K562 (cell line): ENCODE results near the gene RACK1. TPM values are rescaled to one million over a fixed set of nuclear protein-coding genes. Genes with fewer than 3 reads are reported as not detected.

Source experiments
- CBFA2T3 ChIP-seq: fragments of 450-650 bp; IDR thresholded peaks from 2 replicates; pipeline ENCODE4 v1.6.1; 2017
- CREB3L1 ChIP-seq: fragments of 450-650 bp; IDR thresholded peaks from 2 replicates; pipeline ENCODE4 v1.6.1; 2014; ENCODE audit warnings: low read depth, mild to moderate bottlenecking, moderate library complexity, borderline replicate concordance
- E2F1 ChIP-seq: sonication (generic); formaldehyde crosslinking; IDR thresholded peaks from 2 replicates; pipeline ENCODE4 v1.8.1; 2023; ENCODE audit warnings: mild to moderate bottlenecking, missing genetic modification reagents, moderate library complexity
- E2F6 ChIP-seq, 2 experiments: IDR thresholded peaks; 2 replicates each; pipeline ENCODE4 v1.6.1; 2011; ENCODE audit warnings: borderline replicate concordance in 1 of 2, control low read depth in 1 of 2, low read depth in 1 of 2, low read length in 1 of 2, mild to moderate bottlenecking in 1 of 2, mixed read lengths in 1 of 2, moderate library complexity in 1 of 2; ENCODE audit not compliant: insufficient read depth in 1 of 2, insufficient read length in 1 of 2, poor library complexity in 1 of 2, severe bottlenecking in 1 of 2; ENCODE audit errors: extremely low read depth in 1 of 2
- MAX ChIP-seq: sonication (generic); formaldehyde crosslinking; IDR thresholded peaks from 2 replicates; pipeline ENCODE4 v1.9.0; 2022; ENCODE audit warnings: mild to moderate bottlenecking, missing genetic modification reagents
- RNF2 ChIP-seq: sonication (generic); IDR thresholded peaks from 2 replicates; pipeline ENCODE4 v1.6.1; 2016
- TCF7 ChIP-seq: sonication (generic); IDR thresholded peaks from 2 replicates; pipeline ENCODE4 v1.6.1; 2016; ENCODE audit warnings: antibody characterized with exemption, borderline replicate concordance
- ZBTB1 ChIP-seq: sonication (generic); formaldehyde crosslinking; IDR thresholded peaks from 2 replicates; pipeline ENCODE4 v1.8.1; 2023; ENCODE audit warnings: missing genetic modification reagents, low read depth, mild to moderate bottlenecking, borderline replicate concordance
- ZNF232 ChIP-seq: sonication (generic); formaldehyde crosslinking; IDR thresholded peaks from 2 replicates; pipeline ENCODE4 v1.8.0; 2022; ENCODE audit warnings: mild to moderate bottlenecking, missing genetic modification reagents
- ZNF282 ChIP-seq: sonication (generic); formaldehyde crosslinking; IDR thresholded peaks from 2 replicates; pipeline ENCODE4 v1.8.1; 2023; ENCODE audit warnings: missing genetic modification reagents
- ZNF407 ChIP-seq: fragments of 450-650 bp; IDR thresholded peaks from 2 replicates; pipeline ENCODE4 v1.6.1; 2016; ENCODE audit warnings: low read depth
- polyA plus RNA-seq, 8 experiments: library from polyadenylated mRNA; depleted of rRNA in 4 of 8; stranded (reverse) in 5 of 8; unstranded in 3 of 8; fragments of >200 nt; fragmentation: Nextera tagmentation in 2 of 8; fragmentation: Illumina TruSeq in 1 of 8; extraction: Ambion mirVana in 2 of 8; extraction: Trizol in 1 of 8; gene quantifications; 2 replicates each; pipeline versions ENCODE4 v1.2.1 to v1.2.3, GENCODE V29; 2011 to 2014; ENCODE audit warnings: inconsistent platforms in 1 of 8, missing spikeins in 1 of 8
- total RNA-seq, 7 experiments: library from RNA; depleted of rRNA in 6 of 7; stranded (reverse); fragments of >200 nt in 6 of 7; fragmentation: Illumina TruSeq in 2 of 7; extraction: Trizol in 2 of 7; gene quantifications; 2 replicates each; pipeline versions ENCODE4 v1.2.1 to v1.2.3, GENCODE V29; 2011 to 2021; ENCODE audit warnings: low replicate concordance in 1 of 7

RACK1 gene
- total and polyA plus RNA-seq, 9 of the 15 experiments (the other 6 are each of a cell fraction or from before 2014, with no cell fraction given): 2,303 to 5,311 (median 3,833) TPM

- TF ChIP-seq ZNF282 (CRISPR knock-in tag) (no peak; the same call in 1 of the 2 replicates), MAX (0 out of 2 replicates have a peak, but pooled peaks have one; percentile 27), ZBTB1 (0 out of 2 replicates have a peak, but pooled peaks have one; percentile 26), ZNF407 (no peak), CREB3L1 (peak; percentile 24; the same call in 1 of the 2 replicates), TCF7 (no peak), CBFA2T3 (no peak), E2F1 (CRISPR knock-in tag) (no peak), RNF2 (no peak), ZNF232 (0 out of 2 replicates have a peak, but pooled peaks have one; percentile 46), E2F6 (IDR thresholded peaks at IDR 0.05; ENCODE audit: borderline replicate concordance in 1 of 2, extremely low read depth in 1 of 2, insufficient read depth in 1 of 2, insufficient read length in 1 of 2, low read depth in 1 of 2, low read length in 1 of 2, poor library complexity in 1 of 2, severe bottlenecking in 1 of 2) (peak in 1 of 2 experiments; percentile 63)
These were observed 38.6 kb downstream of the RACK1 start, which contains the start of gene TRIM7 (continued) for GRCh38 chr5:181204826-181205760.
